DOHH2 (cell line): Measurements from ENCODE around the gene COX7A2.

Experiments
- H3F3A ChIP-seq: fragments of 200-600 bp; sonication (generic), shearing (Covaris generic); 2 replicates; pipeline ENCODE4 v1.6.0; 2016; ENCODE audit warnings: antibody characterized with exemption, mild to moderate bottlenecking; ENCODE audit not compliant: control insufficient read depth, insufficient read depth
- H3K27ac ChIP-seq: fragments of 200-600 bp; sonication (generic); 2 replicates; pipeline ENCODE4 v1.5.1; 2014; ENCODE audit warnings: low read depth, mild to moderate bottlenecking, low read length, moderate library complexity
- H3K27me3 ChIP-seq: fragments of 200-600 bp; sonication (generic); 2 replicates; pipeline ENCODE4 v1.6.1; 2014; ENCODE audit warnings: mild to moderate bottlenecking, low read length, mixed read lengths; ENCODE audit not compliant: control insufficient read depth
- H3K36me3 ChIP-seq: fragments of 200-600 bp; sonication (generic); 2 replicates; pipeline ENCODE4 v1.6.1; 2014; ENCODE audit warnings: mild to moderate bottlenecking, low read length, moderate library complexity, mixed read lengths; ENCODE audit not compliant: control insufficient read depth
- H3K4me1 ChIP-seq: fragments of 200-600 bp; sonication (generic); 2 replicates; pipeline ENCODE4 v1.6.1; 2014; ENCODE audit warnings: mild to moderate bottlenecking, low read length, mixed read lengths; ENCODE audit not compliant: control insufficient read depth
- H3K4me2 ChIP-seq: fragments of 200-600 bp; sonication (generic); 2 replicates; pipeline ENCODE4 v1.6.0; 2014; ENCODE audit warnings: mild to moderate bottlenecking, low read length, moderate library complexity
- H3K4me3 ChIP-seq: fragments of 200-600 bp; sonication (generic); 2 replicates; pipeline ENCODE4 v1.5.1; 2014; ENCODE audit warnings: mild to moderate bottlenecking, low read length, mixed read lengths
- H3K79me2 ChIP-seq: fragments of 200-600 bp; sonication (generic); 2 replicates; pipeline ENCODE4 v1.6.1; 2014; ENCODE audit warnings: mild to moderate bottlenecking, low read length, mixed read lengths; ENCODE audit not compliant: control insufficient read depth
- H3K9me2 ChIP-seq: fragments of 200-600 bp; sonication (generic); replicated peaks from 2 replicates; pipeline ENCODE4 v1.6.1; 2014; ENCODE audit warnings: mild to moderate bottlenecking, low read length, mixed read lengths; ENCODE audit not compliant: control insufficient read depth
- H3K9me3 ChIP-seq: fragments of 200-600 bp; sonication (generic); 2 replicates; pipeline ENCODE4 v1.6.1; 2014; ENCODE audit warnings: antibody characterized with exemption, low read length, mixed read lengths; ENCODE audit not compliant: control insufficient read depth, insufficient read depth
- H4K20me1 ChIP-seq: fragments of 200-600 bp; sonication (generic); 2 replicates; pipeline ENCODE4 v1.6.0; 2014; ENCODE audit warnings: low read depth, mild to moderate bottlenecking, antibody characterized with exemption, low read length, moderate library complexity; ENCODE audit not compliant: control insufficient read depth, insufficient read depth
- CTCF ChIP-seq: fragments of 200-600 bp; sonication (generic); IDR thresholded peaks from one replicate; pipeline ENCODE4 v1.5.1; 2014; ENCODE audit warnings: antibody characterized with exemption, mild to moderate bottlenecking, low read depth, low read length; ENCODE audit not compliant: poor library complexity, severe bottlenecking
- EZH2phosphoT487 ChIP-seq: fragments of 200-600 bp; sonication (generic); IDR thresholded peaks from 2 replicates; pipeline ENCODE4 v1.6.1; 2017; ENCODE audit warnings: borderline replicate concordance, mild to moderate bottlenecking, antibody characterized with exemption, low read length, moderate library complexity, mixed read lengths

Gene COX7A2

GRCh38 chr6:75205776-75206575 is 37.6 kb downstream of the COX7A2 start, which contains the start of gene COL12A1:
COL12A1 (minus strand) TSS chr6:75206053; CDS start chr6:75202792, 3,261 bp downstream.
- Histone ChIP-seq H3K4me1 (no peaks in the 10 kb centered on the region; the same call in 1 of the 2 replicates), H3K27ac (no peak within 1 kb of the TSS), H3K9me2 (no peaks in the 10 kb centered on the region), H3F3A (no peaks in the 10 kb centered on the region), H3K36me3 (no peaks in the 10 kb centered on the region), H4K20me1 (no peaks in the 10 kb centered on the region), H3K4me2 (no peak within 1 kb of the TSS), H3K4me3 (no peak within 1 kb of the TSS), H3K27me3 (peaks cover 28% of the 10 kb centered on the region), H3K79me2 (no peaks in the 10 kb centered on the region), H3K9me3 (no peaks in the 10 kb centered on the region)
- no peak for TF ChIP-seq CTCF
- no peak for TF ChIP-seq EZH2phosphoT487

- H3K4me3 ChIP-seq, result no peak overlapping the region
- no peak overlapping the region for H3K4me2 ChIP-seq
Measured at GRCh38 chr6:75204959-75205775, 38.4 kb downstream of the COX7A2 start.

GRCh38 chr6:75204217-75204958 is 39.2 kb downstream of the COX7A2 start:
- no peaks in the 10 kb centered on the region for H3K79me2 ChIP-seq
- H3K9me2 ChIP-seq, result no peaks in the 10 kb centered on the region
- H3K4me1 ChIP-seq, result no peaks in the 10 kb centered on the region; the same call in 1 of the 2 replicates
- peaks cover 28% of the 10 kb centered on the region for H3K27me3 ChIP-seq
- no peaks in the 10 kb centered on the region for H4K20me1 ChIP-seq
- H3K36me3 ChIP-seq, result no peaks in the 10 kb centered on the region
- no peaks in the 10 kb centered on the region for H3K9me3 ChIP-seq
- H3K4me2 ChIP-seq, result no peak overlapping the region
- TF ChIP-seq CTCF (peak; percentile 42), EZH2phosphoT487 (0 out of 2 replicates have a peak, but pooled peaks have one; percentile 41)
- no peak overlapping the region for H3K27ac ChIP-seq
- no peak overlapping the region for H3K4me3 ChIP-seq
- no peaks in the 10 kb centered on the region for H3F3A ChIP-seq

More at GRCh38 chr6:75204959-75205775, 38.4 kb downstream of the COX7A2 start:
- H3K79me2 ChIP-seq, result no peaks in the 10 kb centered on the region
- H3K36me3 ChIP-seq, result no peaks in the 10 kb centered on the region
- no peak for TF ChIP-seq CTCF
- TF ChIP-seq EZH2phosphoT487, result no peak
- no peaks in the 10 kb centered on the region for H3K9me2 ChIP-seq
- no peaks in the 10 kb centered on the region for H4K20me1 ChIP-seq
- peaks cover 28% of the 10 kb centered on the region for H3K27me3 ChIP-seq
- no peak overlapping the region for H3K27ac ChIP-seq
- no peaks in the 10 kb centered on the region for H3F3A ChIP-seq
- H3K4me1 ChIP-seq, result no peaks in the 10 kb centered on the region; the same call in 1 of the 2 replicates
- no peaks in the 10 kb centered on the region for H3K9me3 ChIP-seq
